B cell (primary cell): ENCODE results near the gene ZNF280D. TPM values are rescaled to one million over a fixed set of nuclear protein-coding genes. Genes with fewer than 3 reads are reported as not detected.

ENCODE experiments used
- ATAC-seq: fragments of 200-7000 bp; cut with Tn5 transposase; one replicate; pipeline ENCODE4 v1.10.0; 2021; ENCODE audit warnings: low read depth, mild to moderate bottlenecking, moderate number of reproducible peaks, moderate library complexity
- CTCF ChIA-PET: fragments of 350-600 bp; sonication (Branson Sonifier 250); formaldehyde crosslinking; loops from one replicate; lab custom pipeline; 2021; ENCODE audit warnings: antibody characterized with exemption, inconsistent platforms; lab: Charles Lee
- POLR2A ChIA-PET: fragments of 350-600 bp; sonication (Branson Sonifier 250); formaldehyde crosslinking; loops from one replicate; lab custom pipeline; 2021; ENCODE audit warnings: antibody characterized with exemption; lab: Charles Lee
- DNase-seq: peaks from one replicate; pipeline ENCODE4 v3.0.0; 2013
- H2AFZ ChIP-seq: 2 replicates; pipeline ENCODE4 v1.6.1; 2012; ENCODE audit warnings: mild to moderate bottlenecking, low read depth, low read length; ENCODE audit not compliant: insufficient read depth, poor library complexity, severe bottlenecking
- H3K27ac ChIP-seq, 2 donors: 1 replicate in 1 of 2; 2 replicates in 1 of 2; pipeline ENCODE4 v1.5.1; 2012 to 2013; ENCODE audit warnings: low read length in 2 of 2, mild to moderate bottlenecking in 2 of 2, moderate library complexity in 1 of 2
- H3K27me3 ChIP-seq, 4 experiments: fragments of 200-600 bp in 1 of 4; sonication (generic) in 1 of 4; replicated peaks in 1 of 4; 1 replicate in 2 of 4; 2 replicates in 2 of 4; pipeline versions ENCODE4 v1.6.1 to v1.7.0; 2013 to 2016; ENCODE audit warnings: low read length in 3 of 4, mild to moderate bottlenecking in 2 of 4, mixed read lengths in 1 of 4, moderate library complexity in 1 of 4; ENCODE audit not compliant: insufficient read depth in 4 of 4, control insufficient read depth in 3 of 4; ENCODE audit errors: control extremely low read depth in 1 of 4
- H3K36me3 ChIP-seq, 2 experiments: replicated peaks in 1 of 2; 1 replicate in 1 of 2; 2 replicates in 1 of 2; pipeline versions ENCODE4 v1.6.1 to v1.7.1; 2013; ENCODE audit warnings: low read length in 1 of 2; ENCODE audit not compliant: insufficient read depth in 2 of 2, control insufficient read depth in 1 of 2; ENCODE audit errors: control extremely low read depth in 1 of 2, extremely low read depth in 1 of 2
- H3K4me1 ChIP-seq, 2 donors: fragments of 200-600 bp in 1 of 2; sonication (generic) in 1 of 2; 1 replicate in 1 of 2; 2 replicates in 1 of 2; pipeline versions ENCODE4 v1.5.1 to v1.6.1; 2013 to 2017; ENCODE audit warnings: low read length in 2 of 2; ENCODE audit not compliant: control insufficient read depth in 2 of 2, insufficient read depth in 2 of 2
- H3K4me2 ChIP-seq: replicated peaks from 2 replicates; pipeline ENCODE3; 2012; ENCODE audit warnings: mild to moderate bottlenecking, low read depth, low read length; ENCODE audit not compliant: poor library complexity, severe bottlenecking
- H3K4me3 ChIP-seq, 5 experiments: fragments of 200-600 bp in 1 of 5; sonication (generic) in 1 of 5; 1 replicate in 3 of 5; 2 replicates in 2 of 5; pipeline versions ENCODE4 v1.5.1 to v1.7.0; 2011 to 2016; ENCODE audit warnings: low read length in 4 of 5, mild to moderate bottlenecking in 4 of 5, low read depth in 2 of 5, control low read depth in 1 of 5, moderate library complexity in 1 of 5; ENCODE audit not compliant: insufficient read depth in 1 of 5; ENCODE audit errors: control extremely low read depth in 1 of 5, extremely low read depth in 1 of 5
- H3K79me2 ChIP-seq: fragments of 200-600 bp; sonication (generic); one replicate; pipeline ENCODE4 v1.6.0; 2016; ENCODE audit warnings: low read length; ENCODE audit not compliant: control insufficient read depth, insufficient read depth
- H3K9ac ChIP-seq: fragments of 200-600 bp; sonication (generic); 2 replicates; pipeline ENCODE4 v1.6.1; 2017; ENCODE audit warnings: mild to moderate bottlenecking, low read length, moderate library complexity
- H3K9me3 ChIP-seq, 3 donors: one replicate each; pipeline versions ENCODE4 v1.6.1 to v1.7.1; 2013; ENCODE audit warnings: low read length in 2 of 3; ENCODE audit not compliant: control insufficient read depth in 2 of 3, insufficient read depth in 1 of 3; ENCODE audit errors: control extremely low read depth in 1 of 3
- H4K20me1 ChIP-seq: 2 replicates; pipeline ENCODE4 v1.6.0; 2012; ENCODE audit warnings: mild to moderate bottlenecking, low read length; ENCODE audit not compliant: insufficient read depth, control insufficient read depth, poor library complexity, severe bottlenecking
- H3K27ac Mint-ChIP-seq: one replicate; pipeline ENCODE4 v1.8.0; 2021; ENCODE audit warnings: mixed read lengths
- H3K27me3 Mint-ChIP-seq: one replicate; pipeline ENCODE4 v1.8.0; 2021; ENCODE audit warnings: mixed read lengths
- H3K4me1 Mint-ChIP-seq: one replicate; pipeline ENCODE4 v1.8.0; 2021; ENCODE audit warnings: mixed read lengths
- H3K4me3 Mint-ChIP-seq: one replicate; pipeline ENCODE4 v1.8.0; 2021; ENCODE audit warnings: mixed read lengths
- H3K9me3 Mint-ChIP-seq: one replicate; pipeline ENCODE4 v1.8.0; 2022; ENCODE audit warnings: mixed read lengths; ENCODE audit not compliant: insufficient read depth
- EZH2 ChIP-seq: IDR thresholded peaks from 2 replicates; pipeline ENCODE4 v1.6.1; 2012; ENCODE audit warnings: borderline replicate concordance, low read depth, mild to moderate bottlenecking, moderate library complexity, low read length; ENCODE audit not compliant: insufficient read depth, poor library complexity, severe bottlenecking
- WGBS: methylation state at CpG from one replicate; pipeline ENCODE4 v1.1.5; 2013; ENCODE audit warnings: missing lambda C conversion rate; ENCODE audit not compliant: insufficient coverage; 5-methylcytosine and 5-hydroxymethylcytosine counted together
- intact Hi-C: fragments of 100-400 bp; cut with micrococcal nuclease; formaldehyde crosslinking; loops from one replicate; pipeline ENCODE4 v1.10.0; 2022
- polyA plus RNA-seq: library from polyadenylated mRNA; depleted of rRNA; stranded (reverse); fragments of >200 nt; gene quantifications from 2 replicates; pipeline ENCODE4 v1.2.3, GENCODE V29; 2012
- total RNA-seq, 2 donors: library from RNA; stranded (reverse); fragments of 120-200 nt in 1 of 2; gene quantifications; 1 replicate in 1 of 2; 2 replicates in 1 of 2; pipeline versions ENCODE4 v1.2.3 to v1.2.4, GENCODE V29; 2013 to 2022
- TF ChIP-seq, protein P1 (sequence below): fragments of 200-600 bp; IDR thresholded peaks from one replicate; pipeline ENCODE4 v1.8.0; 2022; ENCODE audit warnings: antibody characterized with exemption, mild to moderate bottlenecking

ZNF280D gene
- total and polyA plus RNA-seq, 2 donors (not counting 1 experiment from before 2014, with no cell fraction given): 14.7 to 68.3 TPM

GRCh38 chr15:56667517-56667916 is 65.8 kb downstream of the ZNF280D start:
- WGBS: no CpG with 5 or more reads among the region's 1 CpG
- DNase-seq: no peak
- Mint-ChIP-seq H3K4me1 (no peaks in the 10 kb centered on the region), H3K4me3 (no peak overlapping the region), H3K27ac (no peak overlapping the region), H3K27me3 (no peaks in the 10 kb centered on the region), H3K9me3 (no peaks in the 10 kb centered on the region)
- no peak for ATAC-seq
- Histone ChIP-seq H3K4me2 (no peak overlapping the region), H3K27ac (no peak overlapping the region), H3K79me2 (no peaks in the 10 kb centered on the region), H3K36me3 (peaks cover 10 to 33% of the 10 kb centered on the region in 2 experiments), H3K9ac (no peak overlapping the region), H3K4me3 (no peak overlapping the region), H2AFZ (no peak overlapping the region), H3K4me1 (no peaks in the 10 kb centered on the region), H4K20me1 (no peaks in the 10 kb centered on the region), H3K27me3 (no peaks in the 10 kb centered on the region), H3K9me3 (no peaks in the 10 kb centered on the region)
- ChIA-PET POLR2A (no interaction called here), CTCF (no interaction called here)
- TF ChIP-seq EZH2: no peak
- TF ChIP-seq, protein P1, sequence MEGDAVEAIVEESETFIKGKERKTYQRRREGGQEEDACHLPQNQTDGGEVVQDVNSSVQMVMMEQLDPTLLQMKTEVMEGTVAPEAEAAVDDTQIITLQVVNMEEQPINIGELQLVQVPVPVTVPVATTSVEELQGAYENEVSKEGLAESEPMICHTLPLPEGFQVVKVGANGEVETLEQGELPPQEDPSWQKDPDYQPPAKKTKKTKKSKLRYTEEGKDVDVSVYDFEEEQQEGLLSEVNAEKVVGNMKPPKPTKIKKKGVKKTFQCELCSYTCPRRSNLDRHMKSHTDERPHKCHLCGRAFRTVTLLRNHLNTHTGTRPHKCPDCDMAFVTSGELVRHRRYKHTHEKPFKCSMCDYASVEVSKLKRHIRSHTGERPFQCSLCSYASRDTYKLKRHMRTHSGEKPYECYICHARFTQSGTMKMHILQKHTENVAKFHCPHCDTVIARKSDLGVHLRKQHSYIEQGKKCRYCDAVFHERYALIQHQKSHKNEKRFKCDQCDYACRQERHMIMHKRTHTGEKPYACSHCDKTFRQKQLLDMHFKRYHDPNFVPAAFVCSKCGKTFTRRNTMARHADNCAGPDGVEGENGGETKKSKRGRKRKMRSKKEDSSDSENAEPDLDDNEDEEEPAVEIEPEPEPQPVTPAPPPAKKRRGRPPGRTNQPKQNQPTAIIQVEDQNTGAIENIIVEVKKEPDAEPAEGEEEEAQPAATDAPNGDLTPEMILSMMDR: no peak
- intact Hi-C loops: no loop called here

GRCh38 chr15:56660943-56661342 is 72.4 kb downstream of the ZNF280D start:
- Histone ChIP-seq H3K27ac (no peak overlapping the region), H3K79me2 (no peaks in the 10 kb centered on the region), H3K4me3 (no peak overlapping the region), H4K20me1 (no peaks in the 10 kb centered on the region), H3K4me2 (no peak overlapping the region), H3K4me1 (no peaks in the 10 kb centered on the region), H3K27me3 (no peaks in the 10 kb centered on the region), H3K9me3 (no peaks in the 10 kb centered on the region), H3K9ac (no peak overlapping the region), H2AFZ (no peak overlapping the region), H3K36me3 (peaks cover 8 to 33% of the 10 kb centered on the region in 2 experiments)
- ChIA-PET CTCF (interaction anchor here (1.0 kb wide), 1 partner anchor 44 kb away, joined by 3 read pairs; no protein-coding TSS in a partner anchor), POLR2A (no interaction called here)
- Mint-ChIP-seq H3K27ac (no peak overlapping the region), H3K27me3 (no peaks in the 10 kb centered on the region), H3K4me1 (no peaks in the 10 kb centered on the region), H3K9me3 (no peaks in the 10 kb centered on the region), H3K4me3 (no peak overlapping the region)
- intact Hi-C loops: no loop called here
- TF ChIP-seq, protein P1: no peak
- TF ChIP-seq EZH2: no peak
- ATAC-seq (no peak), DNase-seq (no peak)
